Measurements from ENCODE around the gene POLR3B. TPM values are rescaled to one million over a fixed set of nuclear protein-coding genes. Genes with fewer than 3 reads are reported as not detected.

The POLR3B gene
- total RNA-seq, 1 donor from 2014 or later = 8.9 TPM

DNA sequence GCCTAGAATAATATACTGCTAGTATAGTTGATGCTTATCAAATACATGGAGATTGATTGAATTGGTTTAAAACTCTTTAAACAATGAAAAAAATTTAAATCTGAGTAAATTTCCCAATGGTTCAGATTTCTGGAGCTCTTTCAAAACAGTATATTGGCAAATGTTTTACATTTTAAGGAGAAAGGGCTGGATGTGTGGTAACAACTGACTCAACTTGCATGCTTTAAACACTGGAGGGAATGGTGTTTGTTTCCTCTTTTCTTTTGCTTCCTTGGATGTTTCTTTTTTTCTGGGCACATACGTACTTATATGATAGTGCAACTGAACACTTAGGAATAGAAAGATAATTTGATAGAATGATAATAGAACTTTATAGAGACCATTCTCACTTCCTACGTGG, 151.4 kb downstream of the POLR3B start:
- no peak overlapping the region for H3K27ac Mint-ChIP-seq
- H3K4me1 Mint-ChIP-seq (ENCODE audit: low read depth) = no peaks in the 10 kb centered on the region
- no peak overlapping the region for H3K4me3 Mint-ChIP-seq (ENCODE audit: low read depth)
- no peaks in the 10 kb centered on the region for H3K27me3 Mint-ChIP-seq (ENCODE audit: low read depth)
- peaks cover 4% of the 10 kb centered on the region for H3K9me3 Mint-ChIP-seq
- H3K36me3 Mint-ChIP-seq (ENCODE audit: low read depth) = peaks cover 7% of the 10 kb centered on the region
- DNase-seq (ENCODE audit: low spot score) = no peak
- intact Hi-C loops (cut with micrococcal nuclease) = no loop called here

DNA sequence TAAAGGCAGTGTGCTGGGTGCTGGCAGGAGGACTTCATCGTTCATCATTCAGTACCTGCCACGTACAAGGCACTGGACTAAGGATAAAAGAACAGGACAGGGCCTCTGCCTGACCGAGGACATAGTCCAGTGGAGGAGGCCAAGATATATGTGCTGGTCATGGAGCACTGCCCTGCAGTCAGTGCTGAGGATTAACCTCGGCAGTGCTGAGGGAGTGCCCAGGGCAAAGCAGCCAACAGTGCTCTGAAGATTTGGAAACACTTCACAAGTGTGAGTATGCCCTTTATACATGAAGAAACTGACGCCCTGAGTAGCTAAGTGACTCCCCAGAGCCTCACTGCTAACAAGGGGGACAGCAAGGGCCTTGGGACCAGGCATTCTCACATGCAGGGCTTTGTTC, 153.8 kb downstream of the POLR3B start:
- peaks cover 7% of the 10 kb centered on the region for H3K36me3 Mint-ChIP-seq (ENCODE audit: low read depth)

DNA sequence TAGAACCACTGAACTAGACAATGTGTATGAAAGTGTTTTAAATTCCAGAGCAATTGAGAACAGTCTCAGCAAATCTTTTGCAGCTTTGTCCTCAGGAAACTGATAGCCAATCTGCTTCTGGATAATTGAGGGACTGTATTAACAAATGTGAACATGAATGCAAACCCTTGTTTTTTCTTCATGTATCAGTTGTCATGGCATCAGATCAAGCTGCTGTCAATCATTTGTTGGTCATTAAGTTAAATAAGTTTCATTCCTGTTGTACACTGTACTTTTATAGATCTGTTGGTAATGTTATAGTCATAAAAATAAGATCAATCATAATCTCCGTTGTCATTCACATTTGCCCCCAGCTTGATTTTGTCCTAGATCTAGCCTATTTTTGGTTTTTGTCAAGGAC, 159.8 kb downstream of the POLR3B start:
- intact Hi-C loops (cut with micrococcal nuclease) = no loop called here
- H3K36me3 Mint-ChIP-seq (ENCODE audit: low read depth) = no peaks in the 10 kb centered on the region
- no peak for DNase-seq (ENCODE audit: low spot score)
- H3K9me3 Mint-ChIP-seq = peaks cover 4% of the 10 kb centered on the region
- H3K27me3 Mint-ChIP-seq (ENCODE audit: low read depth) = no peaks in the 10 kb centered on the region
- H3K4me1 Mint-ChIP-seq (ENCODE audit: low read depth) = no peaks in the 10 kb centered on the region
- H3K4me3 Mint-ChIP-seq (ENCODE audit: low read depth) = no peak overlapping the region
- H3K27ac Mint-ChIP-seq = no peak overlapping the region

More for the DNA sequence above, 153.8 kb downstream of the POLR3B start:
- no peak overlapping the region for H3K27ac Mint-ChIP-seq
- no peaks in the 10 kb centered on the region for H3K4me1 Mint-ChIP-seq (ENCODE audit: low read depth)
- intact Hi-C loops (cut with micrococcal nuclease) = no loop called here
- no peak overlapping the region for H3K4me3 Mint-ChIP-seq (ENCODE audit: low read depth)
- DNase-seq (ENCODE audit: low spot score) = no peak
- H3K27me3 Mint-ChIP-seq (ENCODE audit: low read depth) = no peaks in the 10 kb centered on the region
- H3K9me3 Mint-ChIP-seq = peaks cover 4% of the 10 kb centered on the region

DNA sequence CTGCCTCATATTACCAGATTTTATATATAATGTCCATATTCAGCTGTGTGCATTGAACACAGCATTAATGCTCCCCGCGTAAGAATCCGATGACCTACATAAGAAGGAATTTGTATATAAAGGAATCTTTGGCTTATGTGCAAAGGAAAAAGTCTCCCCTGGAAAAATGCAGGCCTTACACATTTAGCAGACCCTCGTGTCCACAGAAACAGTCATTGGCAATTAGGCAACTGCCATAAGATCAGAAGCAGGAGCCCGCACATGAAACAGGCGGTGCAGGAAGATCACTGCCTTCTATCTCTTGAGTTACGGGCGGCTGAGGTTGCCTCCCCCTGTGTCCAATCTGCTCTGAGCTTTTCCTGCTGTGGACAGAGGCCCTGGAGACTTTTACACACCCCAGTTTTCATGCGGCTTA, 162.1 kb downstream of the POLR3B start:
- DNase-seq (ENCODE audit: low spot score) = no peak
- no peaks in the 10 kb centered on the region for H3K4me1 Mint-ChIP-seq (ENCODE audit: low read depth)
- intact Hi-C loops (cut with micrococcal nuclease) = no loop called here
- no peaks in the 10 kb centered on the region for H3K9me3 Mint-ChIP-seq
- H3K4me3 Mint-ChIP-seq (ENCODE audit: low read depth) = no peak overlapping the region
- H3K36me3 Mint-ChIP-seq (ENCODE audit: low read depth) = no peaks in the 10 kb centered on the region
- no peaks in the 10 kb centered on the region for H3K27me3 Mint-ChIP-seq (ENCODE audit: low read depth)
- H3K27ac Mint-ChIP-seq = no peak overlapping the region

DNA sequence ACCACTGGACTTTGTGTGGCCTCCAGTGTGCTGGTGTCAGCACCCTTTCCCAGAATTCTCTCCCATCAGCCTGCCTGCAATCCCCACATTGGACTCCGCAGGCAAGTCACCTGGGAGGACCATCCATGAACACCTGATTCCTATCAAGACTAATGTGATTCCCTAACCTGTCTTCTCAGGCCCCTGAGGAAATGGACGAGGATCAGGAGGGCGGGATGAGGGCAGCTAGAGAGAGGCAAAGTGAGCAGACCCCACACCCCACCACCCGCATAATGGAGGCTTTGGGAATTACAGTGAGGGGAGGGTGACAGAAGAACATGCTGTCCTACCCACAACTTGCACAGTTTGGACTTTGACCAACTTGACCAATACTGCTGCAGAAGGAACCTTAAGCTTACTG, 164.4 kb downstream of the POLR3B start:
- H3K27ac Mint-ChIP-seq = no peak overlapping the region
- no peaks in the 10 kb centered on the region for H3K9me3 Mint-ChIP-seq
- H3K4me1 Mint-ChIP-seq (ENCODE audit: low read depth) = no peaks in the 10 kb centered on the region
- H3K27me3 Mint-ChIP-seq (ENCODE audit: low read depth) = no peaks in the 10 kb centered on the region
- H3K36me3 Mint-ChIP-seq (ENCODE audit: low read depth) = no peaks in the 10 kb centered on the region
- no peak overlapping the region for H3K4me3 Mint-ChIP-seq (ENCODE audit: low read depth)
- intact Hi-C loops (cut with micrococcal nuclease) = no loop called here
- no peak for DNase-seq (ENCODE audit: low spot score)

DNA sequence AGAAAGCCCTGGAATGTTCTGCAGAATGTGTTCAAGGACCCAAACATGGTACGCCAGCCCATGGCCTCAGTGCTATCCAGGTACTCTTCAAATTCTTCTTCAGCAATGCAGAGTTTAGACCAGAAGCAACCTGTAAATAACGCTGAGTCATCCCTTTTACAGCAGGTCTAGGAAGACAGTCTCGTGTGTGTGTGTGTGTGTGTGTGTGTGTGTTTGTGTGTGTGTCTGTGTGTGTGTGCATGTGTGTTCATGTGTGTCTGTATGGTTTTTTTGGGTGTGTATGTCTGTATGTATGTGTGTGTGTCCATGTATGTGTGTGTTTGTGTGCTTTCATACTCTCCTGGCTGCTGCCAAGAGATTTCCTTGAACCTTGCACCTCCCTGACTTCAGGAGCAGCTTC, 165.2 kb downstream of the POLR3B start:
- Mint-ChIP-seq H3K9me3 (no peaks in the 10 kb centered on the region), H3K36me3 (ENCODE audit: low read depth) (no peaks in the 10 kb centered on the region), H3K27me3 (ENCODE audit: low read depth) (peaks cover 2% of the 10 kb centered on the region), H3K4me1 (ENCODE audit: low read depth) (no peaks in the 10 kb centered on the region), H3K4me3 (ENCODE audit: low read depth) (no peak overlapping the region), H3K27ac (no peak overlapping the region)
- intact Hi-C loops (cut with micrococcal nuclease) = no loop called here
- DNase-seq (ENCODE audit: low spot score) = no peak

DNA sequence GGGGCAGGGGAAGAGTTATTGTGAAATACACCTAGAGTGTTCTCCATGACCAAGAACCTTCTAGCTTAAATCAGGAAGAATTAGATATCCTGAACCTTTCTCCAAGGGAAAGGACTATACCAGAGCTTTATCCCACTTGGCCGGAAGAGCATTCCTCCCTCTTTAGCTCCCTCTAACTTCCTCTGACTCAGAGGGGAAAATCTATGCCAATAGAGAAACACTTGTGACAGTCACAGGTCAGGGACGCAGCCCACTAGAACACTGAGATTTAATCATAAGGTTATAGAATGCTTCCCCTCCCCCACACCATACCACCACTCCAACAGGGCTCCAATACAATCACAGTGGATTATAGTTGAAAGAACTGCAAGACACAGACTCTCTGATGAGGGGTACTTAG, 169.8 kb downstream of the POLR3B start:
- intact Hi-C loops (cut with micrococcal nuclease) = no loop called here
- Mint-ChIP-seq H3K27me3 (ENCODE audit: low read depth) (peaks cover 7% of the 10 kb centered on the region), H3K9me3 (no peaks in the 10 kb centered on the region)

DNA sequence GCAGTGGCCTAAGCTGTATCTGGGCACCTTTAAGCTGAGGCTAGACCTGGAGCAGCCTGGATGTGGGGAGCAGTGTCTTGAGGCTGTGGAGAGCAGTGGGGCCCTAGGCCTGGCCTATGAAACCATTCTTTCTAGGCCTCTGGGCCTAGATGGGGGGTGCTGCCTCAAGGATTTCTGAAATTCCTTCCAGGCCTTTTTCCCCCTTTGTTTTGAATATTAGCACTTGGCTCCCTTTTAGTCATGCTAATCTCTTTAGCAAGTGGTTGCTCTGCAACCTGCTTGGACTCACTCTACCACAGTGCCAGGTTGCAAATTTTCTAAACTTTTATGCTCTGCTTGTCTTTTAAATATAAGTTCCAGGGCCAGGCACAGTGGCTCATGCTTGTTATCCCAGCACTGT, 183.7 kb downstream of the POLR3B start:
- intact Hi-C loops (cut with micrococcal nuclease) = no loop called here

More for the DNA sequence above, 169.8 kb downstream of the POLR3B start:
- H3K4me1 Mint-ChIP-seq (ENCODE audit: low read depth) = no peaks in the 10 kb centered on the region
- no peak for DNase-seq (ENCODE audit: low spot score)
- no peak overlapping the region for H3K27ac Mint-ChIP-seq
- H3K36me3 Mint-ChIP-seq (ENCODE audit: low read depth) = no peaks in the 10 kb centered on the region
- H3K4me3 Mint-ChIP-seq (ENCODE audit: low read depth) = no peak overlapping the region

DNA sequence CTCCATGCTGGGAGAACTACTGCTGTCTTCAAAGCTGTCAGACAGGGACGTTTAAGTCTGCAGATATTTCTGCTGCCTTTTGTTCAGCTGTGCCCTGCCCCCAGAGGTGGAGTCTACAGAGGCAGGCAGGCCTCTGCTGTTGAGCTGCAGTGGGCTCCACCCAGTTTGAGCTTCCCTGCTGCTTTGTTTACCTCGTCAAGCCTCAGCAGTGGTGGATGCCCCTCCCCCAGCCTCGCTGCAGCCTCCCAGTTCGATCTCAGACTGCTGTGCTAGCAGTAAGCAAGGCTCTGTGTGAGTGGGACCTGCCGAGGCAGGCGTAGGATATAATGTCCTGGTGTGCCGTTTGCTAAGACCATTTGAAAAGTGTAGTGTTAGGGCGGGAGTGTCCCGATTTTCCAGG, 193.9 kb downstream of the POLR3B start:
- Mint-ChIP-seq H3K27me3 (ENCODE audit: low read depth) (peaks cover 6% of the 10 kb centered on the region), H3K36me3 (ENCODE audit: low read depth) (no peaks in the 10 kb centered on the region)

More for the DNA sequence above, 183.7 kb downstream of the POLR3B start:
- Mint-ChIP-seq H3K4me1 (ENCODE audit: low read depth) (no peaks in the 10 kb centered on the region), H3K9me3 (no peaks in the 10 kb centered on the region), H3K27me3 (ENCODE audit: low read depth) (peaks cover 2% of the 10 kb centered on the region), H3K4me3 (ENCODE audit: low read depth) (no peak overlapping the region), H3K27ac (no peak overlapping the region), H3K36me3 (ENCODE audit: low read depth) (no peaks in the 10 kb centered on the region)
- no peak for DNase-seq (ENCODE audit: low spot score)

DNA sequence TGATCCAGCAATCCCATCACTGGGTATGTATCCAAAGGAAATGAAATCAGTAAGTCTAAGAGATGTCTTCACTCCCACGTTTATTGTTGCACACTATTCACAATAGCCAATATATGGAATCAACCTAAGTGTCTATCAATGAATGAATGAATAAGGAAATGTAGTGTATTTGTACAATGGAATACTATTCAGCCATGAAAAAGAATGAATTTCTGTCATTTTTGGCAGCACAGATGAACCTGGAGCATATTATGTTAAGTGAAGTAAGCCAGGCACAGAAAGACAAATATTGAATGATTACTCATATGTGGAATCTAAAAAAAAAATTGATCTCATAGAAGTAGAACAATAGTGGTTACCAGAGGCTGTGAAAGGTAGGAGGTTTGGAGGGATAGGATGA, 194.7 kb downstream of the POLR3B start:
- intact Hi-C loops (cut with micrococcal nuclease) = no loop called here
- no peak for DNase-seq (ENCODE audit: low spot score)
- H3K9me3 Mint-ChIP-seq = peaks cover 29% of the 10 kb centered on the region
- H3K27ac Mint-ChIP-seq = no peak overlapping the region
- H3K27me3 Mint-ChIP-seq (ENCODE audit: low read depth) = peaks cover 6% of the 10 kb centered on the region
- no peaks in the 10 kb centered on the region for H3K4me1 Mint-ChIP-seq (ENCODE audit: low read depth)
- no peaks in the 10 kb centered on the region for H3K36me3 Mint-ChIP-seq (ENCODE audit: low read depth)
- H3K4me3 Mint-ChIP-seq (ENCODE audit: low read depth) = no peak overlapping the region

More for the DNA sequence above, 193.9 kb downstream of the POLR3B start:
- intact Hi-C loops (cut with micrococcal nuclease) = no loop called here
- no peak for DNase-seq (ENCODE audit: low spot score)
- H3K4me3 Mint-ChIP-seq (ENCODE audit: low read depth) = no peak overlapping the region
- no peaks in the 10 kb centered on the region for H3K4me1 Mint-ChIP-seq (ENCODE audit: low read depth)
- no peak overlapping the region for H3K27ac Mint-ChIP-seq
- peaks cover 29% of the 10 kb centered on the region for H3K9me3 Mint-ChIP-seq

Other genes starting within 250 kb of the POLR3B start
- gene NUAK1, start 218.8 kb upstream of the POLR3B start, total RNA-seq = 0.02 and 0.11 TPM in 2 replicates
- gene CKAP4, start 109.7 kb upstream of the POLR3B start, total RNA-seq = 5.0 and 5.7 TPM in 2 replicates
- 4.8 and 5.1 TPM in 2 replicates for gene TCP11L2, start 55.0 kb upstream of the POLR3B start, total RNA-seq
- not detected in 2 replicates for gene RFX4, start 225.3 kb downstream of the POLR3B start, total RNA-seq

Data from activated T-helper 2 cell treated with anti-CD3 and anti-CD28 coated beads, Interferon-gamma antibody, Interleukin-2, Interleukin-4, amounts not matched to agents 10 μg/mL and 5 μg/mL and 100 μg/mL, durations not matched to agents 14 hours and 24 hours and 36 hours (primary cell).